ENCODE measurements around the gene INF2. TPM values are rescaled to one million over a fixed set of nuclear protein-coding genes. Genes with fewer than 3 reads are reported as not detected.
A peak's percentile ranks its signal among the peaks of the same experiment; 100 is the strongest.

The INF2 gene
- total RNA-seq, 1 experiment from 2014 or later: 24.9 TPM

GRCh38 chr14:104702673-104703072, 13.3 kb downstream of the INF2 start:
- DNase-seq (ENCODE audit: low read depth): no peak

GRCh38 chr14:104703269-104703668, 13.9 kb downstream of the INF2 start:
- no peak for DNase-seq (ENCODE audit: low read depth)

GRCh38 chr14:104704252-104704651, 14.8 kb downstream of the INF2 start:
- no peak for DNase-seq (ENCODE audit: low read depth)

- no peak for DNase-seq (ENCODE audit: low read depth)
Observed at GRCh38 chr14:104705340-104706047, 16.1 kb downstream of the INF2 start.

GRCh38 chr14:104706733-104707607, 17.6 kb downstream of the INF2 start:
- no peak for DNase-seq (ENCODE audit: low read depth)

GRCh38 chr14:104707608-104708595, 18.5 kb downstream of the INF2 start:
- no peak for DNase-seq (ENCODE audit: low read depth)

- DNase-seq (ENCODE audit: low read depth): peak; percentile 39
Observed at GRCh38 chr14:104708606-104709268, 19.3 kb downstream of the INF2 start.

GRCh38 chr14:104709387-104710039, 20.1 kb downstream of the INF2 start:
- no peak for DNase-seq (ENCODE audit: low read depth)

GRCh38 chr14:104710071-104710735, 20.8 kb downstream of the INF2 start:
- no peak for DNase-seq (ENCODE audit: low read depth)

GRCh38 chr14:104712881-104713734, 23.7 kb downstream of the INF2 start:
- no peak for DNase-seq (ENCODE audit: low read depth)

GRCh38 chr14:104714066-104714465, 24.6 kb downstream of the INF2 start:
- no peak for DNase-seq (ENCODE audit: low read depth)

- no peak for DNase-seq (ENCODE audit: low read depth)
Observed at GRCh38 chr14:104714681-104715080, 25.3 kb downstream of the INF2 start.

GRCh38 chr14:104715416-104715815, 26.0 kb downstream of the INF2 start:
- DNase-seq (ENCODE audit: low read depth): no peak

GRCh38 chr14:104715871-104716270, 26.5 kb downstream of the INF2 start:
- no peak for DNase-seq (ENCODE audit: low read depth)

GRCh38 chr14:104717137-104717536, 27.7 kb downstream of the INF2 start:
- no peak for DNase-seq (ENCODE audit: low read depth)

GRCh38 chr14:104717646-104718045, 28.2 kb downstream of the INF2 start:
- no peak for DNase-seq (ENCODE audit: low read depth)

GRCh38 chr14:104718147-104718546, 28.7 kb downstream of the INF2 start:
- DNase-seq (ENCODE audit: low read depth): no peak

GRCh38 chr14:104718871-104719270, 29.5 kb downstream of the INF2 start:
- no peak for DNase-seq (ENCODE audit: low read depth)

- DNase-seq (ENCODE audit: low read depth): no peak
Observed at GRCh38 chr14:104719343-104719742, 29.9 kb downstream of the INF2 start.
